GM19395 (cell line): ENCODE data around the gene KCNK4.
"Not testable (repeated sequence)": the region's sequence is repeated elsewhere in the genome, so short reads cannot be mapped to it uniquely, and the experiment has no call there.

Experiments used
- ATAC-seq: cut with Tn5 transposase; IDR thresholded peaks from one replicate; pipeline ENCODE4 v1.9.1; 2021; ENCODE audit warnings: mild to moderate bottlenecking, moderate library complexity; ENCODE audit not compliant: unreplicated experiment

KCNK4 gene

GRCh38 chr11:64305691-64306562 lies 14.8 kb downstream of the KCNK4 start:
- peak; percentile 29 for ATAC-seq

- no peak for ATAC-seq
These were observed 15.4 kb downstream of the KCNK4 start for GRCh38 chr11:64306563-64306875.

- ATAC-seq, result no peak
These were observed 15.9 kb downstream of the KCNK4 start for GRCh38 chr11:64306876-64307622.

GRCh38 chr11:64307795-64308194 lies 16.7 kb downstream of the KCNK4 start:
- ATAC-seq, result not testable (repeated sequence)

- no peak for ATAC-seq
These were observed 21.8 kb downstream of the KCNK4 start for GRCh38 chr11:64312947-64313346.

- ATAC-seq, result no peak
These were observed 22.5 kb downstream of the KCNK4 start for GRCh38 chr11:64313491-64314145.

- ATAC-seq, result no peak
These were observed 23.2 kb downstream of the KCNK4 start for GRCh38 chr11:64314146-64314804.

- ATAC-seq, result no peak
These were observed 23.9 kb downstream of the KCNK4 start for GRCh38 chr11:64314805-64315561.

GRCh38 chr11:64315667-64316526 lies 24.8 kb downstream of the KCNK4 start:
- ATAC-seq, result not testable (repeated sequence)

GRCh38 chr11:64316672-64317324 lies 25.7 kb downstream of the KCNK4 start:
- peak; percentile 1 for ATAC-seq

- peak; percentile 77 for ATAC-seq
These were observed 26.3 kb downstream of the KCNK4 start, which contains the start of gene TRMT112 for GRCh38 chr11:64317325-64317960. Gene TRMT112, minus strand, starts transcription at chr11:64317559. Its CDS starts 33 bp downstream, at chr11:64317526.

GRCh38 chr11:64317961-64318765 lies 27.1 kb downstream of the KCNK4 start, which contains the start of gene PRDX5:
Gene PRDX5, plus strand, starts transcription at chr11:64318121. Its CDS starts 95 bp downstream, at chr11:64318216.
- peak; percentile 66 for ATAC-seq

- ATAC-seq, result no peak
These were observed 28.0 kb downstream of the KCNK4 start for GRCh38 chr11:64318766-64319761.

GRCh38 chr11:64320556-64320955 lies 29.5 kb downstream of the KCNK4 start:
- ATAC-seq, result no peak

- ATAC-seq, result no peak
These were observed 29.9 kb downstream of the KCNK4 start for GRCh38 chr11:64321026-64321425.

- no peak for ATAC-seq
These were observed 30.4 kb downstream of the KCNK4 start for GRCh38 chr11:64321533-64321932.
